Measurements from ENCODE around the gene PPARG.

The PPARG gene

GRCh38 chr3:12438318-12438717, 149.4 kb downstream of the PPARG start:
- no peak for TF ChIP-seq MYC (IDR thresholded peaks at IDR 0.05; ENCODE audit: low read depth, low read length)
- no peak for TF ChIP-seq MAX (IDR thresholded peaks at IDR 0.05; ENCODE audit: low read depth, low read length)
- TF ChIP-seq CTCF (IDR thresholded peaks at IDR 0.05; ENCODE audit: low read depth, low read length): no peak
- TF ChIP-seq POLR2A (IDR thresholded peaks at IDR 0.05; ENCODE audit: extremely low read depth, insufficient read length): no peak
- no peak for DNase-seq (ENCODE audit: low read depth)
- H3K4me3 ChIP-seq (ENCODE audit: low read depth, low read length): no peak overlapping the region

- no peak for TF ChIP-seq MYC (IDR thresholded peaks at IDR 0.05; ENCODE audit: low read depth, low read length)
- TF ChIP-seq POLR2A (IDR thresholded peaks at IDR 0.05; ENCODE audit: extremely low read depth, insufficient read length): no peak
- no peak for TF ChIP-seq MAX (IDR thresholded peaks at IDR 0.05; ENCODE audit: low read depth, low read length)
- no peak for TF ChIP-seq CTCF (IDR thresholded peaks at IDR 0.05; ENCODE audit: low read depth, low read length)
- H3K4me3 ChIP-seq (ENCODE audit: low read depth, low read length): no peak overlapping the region
- DNase-seq (ENCODE audit: low read depth): no peak
Measured at GRCh38 chr3:12439161-12439940, 150.5 kb downstream of the PPARG start.

- DNase-seq (ENCODE audit: low read depth): no peak
- no peak overlapping the region for H3K4me3 ChIP-seq (ENCODE audit: low read depth, low read length)
- TF ChIP-seq POLR2A (IDR thresholded peaks at IDR 0.05; ENCODE audit: extremely low read depth, insufficient read length) (no peak), MYC (IDR thresholded peaks at IDR 0.05; ENCODE audit: low read depth, low read length) (no peak), CTCF (IDR thresholded peaks at IDR 0.05; ENCODE audit: low read depth, low read length) (no peak), MAX (IDR thresholded peaks at IDR 0.05; ENCODE audit: low read depth, low read length) (no peak)
Measured at GRCh38 chr3:12440927-12441714, 152.3 kb downstream of the PPARG start.

- no peak for DNase-seq (ENCODE audit: low read depth)
- TF ChIP-seq MAX (IDR thresholded peaks at IDR 0.05; ENCODE audit: low read depth, low read length) (no peak), CTCF (IDR thresholded peaks at IDR 0.05; ENCODE audit: low read depth, low read length) (no peak)
- no peak overlapping the region for H3K4me3 ChIP-seq (ENCODE audit: low read depth, low read length)
Measured at GRCh38 chr3:12442654-12443501, 154.0 kb downstream of the PPARG start.

GRCh38 chr3:12443781-12444522, 155.1 kb downstream of the PPARG start:
- TF ChIP-seq CTCF (IDR thresholded peaks at IDR 0.05; ENCODE audit: low read depth, low read length) (no peak), MYC (IDR thresholded peaks at IDR 0.05; ENCODE audit: low read depth, low read length) (no peak), MAX (IDR thresholded peaks at IDR 0.05; ENCODE audit: low read depth, low read length) (no peak), POLR2A (IDR thresholded peaks at IDR 0.05; ENCODE audit: extremely low read depth, insufficient read length) (no peak)
- DNase-seq (ENCODE audit: low read depth): no peak
- no peak overlapping the region for H3K4me3 ChIP-seq (ENCODE audit: low read depth, low read length)
